ENCODE data around the gene PSMA6.

GRCh38 chr14:35257809-35258208, 34.4 kb upstream of the PSMA6 start:
- TF ChIP-seq, protein P1, sequence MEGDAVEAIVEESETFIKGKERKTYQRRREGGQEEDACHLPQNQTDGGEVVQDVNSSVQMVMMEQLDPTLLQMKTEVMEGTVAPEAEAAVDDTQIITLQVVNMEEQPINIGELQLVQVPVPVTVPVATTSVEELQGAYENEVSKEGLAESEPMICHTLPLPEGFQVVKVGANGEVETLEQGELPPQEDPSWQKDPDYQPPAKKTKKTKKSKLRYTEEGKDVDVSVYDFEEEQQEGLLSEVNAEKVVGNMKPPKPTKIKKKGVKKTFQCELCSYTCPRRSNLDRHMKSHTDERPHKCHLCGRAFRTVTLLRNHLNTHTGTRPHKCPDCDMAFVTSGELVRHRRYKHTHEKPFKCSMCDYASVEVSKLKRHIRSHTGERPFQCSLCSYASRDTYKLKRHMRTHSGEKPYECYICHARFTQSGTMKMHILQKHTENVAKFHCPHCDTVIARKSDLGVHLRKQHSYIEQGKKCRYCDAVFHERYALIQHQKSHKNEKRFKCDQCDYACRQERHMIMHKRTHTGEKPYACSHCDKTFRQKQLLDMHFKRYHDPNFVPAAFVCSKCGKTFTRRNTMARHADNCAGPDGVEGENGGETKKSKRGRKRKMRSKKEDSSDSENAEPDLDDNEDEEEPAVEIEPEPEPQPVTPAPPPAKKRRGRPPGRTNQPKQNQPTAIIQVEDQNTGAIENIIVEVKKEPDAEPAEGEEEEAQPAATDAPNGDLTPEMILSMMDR (IDR thresholded peaks at IDR 0.05), result no peak
- TF ChIP-seq POLR2A (IDR thresholded peaks at IDR 0.05), result no peak

Data from body of pancreas (tissue), 4 donors.